AG09319 (cell line): ENCODE results near the gene GTF2IRD1.

ENCODE experiments used
- DNase-seq: peaks from one replicate; pipeline ENCODE4 v3.0.0-alpha.2; 2010; ENCODE audit warnings: low read depth; ENCODE audit errors: extremely low read depth
- CTCF ChIP-seq: IDR thresholded peaks from 2 replicates; pipeline ENCODE4 v1.5.1; 2011; ENCODE audit warnings: low read depth, mild to moderate bottlenecking, inconsistent platforms, low read length, moderate library complexity

GTF2IRD1 gene

GRCh38 chr7:74586258-74587175 lies 132.8 kb downstream of the GTF2IRD1 start:
- TF ChIP-seq CTCF, result no peak
- no peak for DNase-seq

GRCh38 chr7:74587435-74588126 lies 133.9 kb downstream of the GTF2IRD1 start:
- peak; percentile 62 for DNase-seq
- TF ChIP-seq CTCF, result no peak

- no peak for TF ChIP-seq CTCF
- DNase-seq, result no peak
These were observed 137.1 kb downstream of the GTF2IRD1 start for GRCh38 chr7:74590813-74591212.

GRCh38 chr7:74598558-74598957 lies 144.9 kb downstream of the GTF2IRD1 start:
- no peak for TF ChIP-seq CTCF
- DNase-seq, result no peak

- DNase-seq, result no peak
- no peak for TF ChIP-seq CTCF
These were observed 145.5 kb downstream of the GTF2IRD1 start for GRCh38 chr7:74599244-74599643.

- DNase-seq, result no peak
- no peak for TF ChIP-seq CTCF
These were observed 150.8 kb downstream of the GTF2IRD1 start for GRCh38 chr7:74604326-74605020.
